IMR-90 (cell line): Measurements from ENCODE around the gene ARID4B. TPM values are rescaled to one million over a fixed set of nuclear protein-coding genes. Genes with fewer than 3 reads are reported as not detected.

Experiments
- ATAC-seq: fragments of 200-7000 bp; cut with Tn5 transposase; 2 replicates; pipeline ENCODE4 v1.9.1; 2020; ENCODE audit warnings: low read depth, mild to moderate bottlenecking, moderate library complexity
- BruUV-seq: library from RNA; stranded (reverse); fragments of 400-500 nt; replicated peaks from 2 replicates; lab custom pipeline; 2021; lab: Mats Ljungman, UMichigan
- CTCF ChIA-PET: fragments of 300-600 bp; formaldehyde crosslinking; extraction: SDS; loops from one replicate; lab custom pipeline; 2021; ENCODE audit warnings: antibody characterized with exemption; lab: Yijun Ruan, JAX
- POLR2A ChIA-PET: fragments of 300-600 bp; sonication (Branson Sonifier 250); formaldehyde crosslinking; loops from one replicate; lab custom pipeline; 2022; ENCODE audit warnings: antibody characterized with exemption; ENCODE audit not compliant: unreplicated experiment; lab: Charles Lee
- DNase-seq: peaks from one replicate; pipeline ENCODE4 v3.0.0; 2013
- H2AFZ ChIP-seq: replicated peaks from 2 replicates; pipeline ENCODE3; 2013; ENCODE audit warnings: low read length, mild to moderate bottlenecking; ENCODE audit not compliant: poor library complexity
- H2AK5ac ChIP-seq: 2 replicates; pipeline ENCODE4 v1.6.1; 2013; ENCODE audit warnings: low read depth, low read length, inconsistent platforms
- H2AK9ac ChIP-seq: replicated peaks from 2 replicates; pipeline ENCODE3; 2013; ENCODE audit warnings: mild to moderate bottlenecking, low read depth, low read length, moderate library complexity; ENCODE audit not compliant: poor library complexity
- H2BK120ac ChIP-seq: 2 replicates; pipeline ENCODE4 v1.6.1; 2013; ENCODE audit warnings: low read depth, low read length, inconsistent platforms
- H2BK15ac ChIP-seq: 3 replicates; pipeline ENCODE4 v1.6.1; 2013; ENCODE audit warnings: low read depth, low read length, inconsistent platforms
- H2BK20ac ChIP-seq: 2 replicates; pipeline ENCODE4 v1.6.1; 2013; ENCODE audit warnings: low read depth, mild to moderate bottlenecking, inconsistent platforms, low read length, moderate library complexity
- H2BK5ac ChIP-seq: 2 replicates; pipeline ENCODE4 v1.6.1; 2013; ENCODE audit warnings: mild to moderate bottlenecking, low read depth, low read length, inconsistent platforms; ENCODE audit not compliant: poor library complexity, severe bottlenecking
- H3K14ac ChIP-seq: replicated peaks from 2 replicates; pipeline ENCODE4 v1.6.1; 2013; ENCODE audit warnings: low read depth, low read length, inconsistent platforms
- H3K18ac ChIP-seq: 2 replicates; pipeline ENCODE4 v1.6.1; 2013; ENCODE audit warnings: low read depth, low read length, control low read depth
- H3K23ac ChIP-seq: 2 replicates; pipeline ENCODE4 v1.6.1; 2013; ENCODE audit warnings: low read depth, low read length, inconsistent platforms
- H3K27ac ChIP-seq: 2 replicates; pipeline ENCODE4 v1.5.1; 2013; ENCODE audit warnings: mild to moderate bottlenecking, control low read depth, low read length; ENCODE audit not compliant: insufficient read depth
- H3K27me3 ChIP-seq: 2 replicates; pipeline ENCODE4 v1.6.1; 2013; ENCODE audit warnings: low read length; ENCODE audit not compliant: control insufficient read depth, insufficient read depth
- H3K36me3 ChIP-seq: 2 replicates; pipeline ENCODE4 v1.6.1; 2013; ENCODE audit warnings: low read length, mixed read lengths; ENCODE audit not compliant: control insufficient read depth, insufficient read depth
- H3K4ac ChIP-seq: 2 replicates; pipeline ENCODE4 v1.6.1; 2013; ENCODE audit warnings: low read depth, low read length, inconsistent platforms
- H3K4me1 ChIP-seq: 2 replicates; pipeline ENCODE4 v1.6.1; 2013; ENCODE audit warnings: low read length, mixed read lengths; ENCODE audit not compliant: control insufficient read depth, insufficient read depth
- H3K4me2 ChIP-seq: 2 replicates; pipeline ENCODE4 v1.6.1; 2013; ENCODE audit warnings: low read depth, mild to moderate bottlenecking, control low read depth, low read length, moderate library complexity
- H3K4me3 ChIP-seq: 2 replicates; pipeline ENCODE4 v1.5.1; 2013; ENCODE audit warnings: low read depth, mild to moderate bottlenecking, control low read depth, low read length, moderate library complexity; ENCODE audit not compliant: insufficient read depth
- H3K56ac ChIP-seq: 2 replicates; pipeline ENCODE4 v1.6.1; 2013; ENCODE audit warnings: low read length, inconsistent platforms; ENCODE audit not compliant: insufficient read depth; ENCODE audit errors: extremely low read depth
- H3K79me1 ChIP-seq, 2 experiments: 2 replicates each; pipeline ENCODE4 v1.6.1; 2013; ENCODE audit warnings: low read length in 2 of 2, inconsistent platforms in 1 of 2, low read depth in 1 of 2
- H3K9ac ChIP-seq: 2 replicates; pipeline ENCODE4 v1.6.1; 2013; ENCODE audit warnings: low read depth, low read length, control low read depth
- H3K9me1 ChIP-seq: 2 replicates; pipeline ENCODE4 v1.6.1; 2013; ENCODE audit warnings: low read length, inconsistent platforms; ENCODE audit not compliant: insufficient read depth
- H3K9me3 ChIP-seq: 2 replicates; pipeline ENCODE4 v1.6.1; 2013; ENCODE audit warnings: low read length; ENCODE audit not compliant: control insufficient read depth, insufficient read depth
- H4K20me1 ChIP-seq: 2 replicates; pipeline ENCODE4 v1.6.1; 2013; ENCODE audit warnings: low read length, inconsistent platforms; ENCODE audit not compliant: insufficient read depth
- H4K5ac ChIP-seq: 2 replicates; pipeline ENCODE4 v1.6.1; 2013; ENCODE audit warnings: mild to moderate bottlenecking, low read depth, low read length, control low read depth
- H4K8ac ChIP-seq, 2 experiments: 2 replicates each; pipeline ENCODE4 v1.6.1; 2013; ENCODE audit warnings: low read depth in 2 of 2, low read length in 2 of 2, control low read depth in 1 of 2, inconsistent platforms in 1 of 2
- H4K91ac ChIP-seq: 2 replicates; pipeline ENCODE4 v1.6.1; 2013; ENCODE audit warnings: low read depth, low read length, inconsistent platforms; ENCODE audit not compliant: insufficient read depth
- CTCF ChIP-seq: conservative IDR thresholded peaks from 2 replicates; pipeline ENCODE4 v1.5.1; 2012; ENCODE audit warnings: mild to moderate bottlenecking, low read depth, low read length, improper control_type of control experiment
- MAFK ChIP-seq: IDR thresholded peaks from 2 replicates; pipeline ENCODE4 v1.6.1; 2012; ENCODE audit warnings: low read depth, low read length, improper control_type of control experiment
- MAZ ChIP-seq: IDR thresholded peaks from 2 replicates; pipeline ENCODE4 v1.6.1; 2012; ENCODE audit warnings: low read depth, mild to moderate bottlenecking, low read length, improper control_type of control experiment, moderate library complexity, borderline replicate concordance
- dilution Hi-C: fragments of 300-500 bp; cut with HindIII; formaldehyde crosslinking; loops from one replicate; pipeline ENCODE4 v1.14.3; 2018; ENCODE audit warnings: low sequenced_read_pairs; ENCODE audit not compliant: unreplicated experiment
- in situ Hi-C: fragments of 300-500 bp; cut with MboI; formaldehyde crosslinking; loops from 3 replicates; pipeline ENCODE4 v1.14.3; 2019; ENCODE audit warnings: low sequenced_read_pairs, inconsistent platforms, mixed read lengths
- intact Hi-C: fragments of 100-400 bp; cut with micrococcal nuclease; formaldehyde crosslinking; loops from 2 replicates; pipeline ENCODE4 v1.10.0; 2022
- polyA plus RNA-seq, 3 experiments: library from polyadenylated mRNA; depleted of rRNA; stranded (reverse); fragments of >200 nt; gene quantifications; 2 replicates each; pipeline ENCODE4 v1.2.3, GENCODE V29; 2012; ENCODE audit warnings: low replicate concordance in 1 of 3
- total RNA-seq: library from RNA; depleted of rRNA; stranded (reverse); fragments of >200 nt; gene quantifications from 2 replicates; pipeline ENCODE4 v1.2.3, GENCODE V29; 2012

The ARID4B gene
- total and polyA plus RNA-seq, 2 of the 4 experiments (the other 2 are of a cell fraction) = 8.5 to 16.0 TPM

DNA sequence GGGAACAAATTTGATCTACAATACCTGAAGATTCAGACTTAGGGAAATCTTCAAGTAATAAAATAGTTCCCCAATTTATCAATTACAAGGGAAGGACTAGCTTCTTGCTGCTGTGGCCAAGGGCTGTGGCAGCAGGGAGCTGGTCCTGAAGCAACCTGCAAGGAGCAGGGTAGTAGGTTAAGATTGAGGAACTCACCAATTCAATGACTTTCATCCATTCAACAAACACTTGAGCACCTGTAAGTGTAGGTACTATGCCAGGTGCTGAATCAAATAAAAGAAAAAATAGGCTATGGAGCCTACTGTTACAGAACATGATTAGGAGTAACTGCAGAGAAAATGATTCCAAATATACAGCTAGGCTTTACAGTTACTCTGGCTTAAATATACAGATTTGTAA lies 102.7 kb downstream of the ARID4B start:
- Histone ChIP-seq H3K9me1 (no peaks in the 10 kb centered on the region), H4K91ac (no peak overlapping the region), H2AFZ (no peak overlapping the region), H3K9ac (no peak overlapping the region), H3K36me3 (peaks cover 34% of the 10 kb centered on the region), H2BK15ac (no peak overlapping the region), H2BK20ac (no peak overlapping the region), H3K79me1 (peaks cover 4 to 13% of the 10 kb centered on the region in 2 experiments; a peak in 3 of 4 replicates), H4K8ac (no peak overlapping the region), H3K23ac (no peak overlapping the region), H2BK120ac (no peak overlapping the region), H3K27ac (no peak overlapping the region), H4K20me1 (no peaks in the 10 kb centered on the region), H3K4me2 (no peak overlapping the region), H3K18ac (no peak overlapping the region), H3K4me1 (no peaks in the 10 kb centered on the region), H2AK5ac (no peak overlapping the region), H3K9me3 (no peaks in the 10 kb centered on the region), H3K56ac (no peak overlapping the region), H2AK9ac (no peak overlapping the region), H3K14ac (no peak overlapping the region), H2BK5ac (no peak overlapping the region), H3K4ac (no peak overlapping the region), H4K5ac (no peak overlapping the region), H3K4me3 (no peak overlapping the region), H3K27me3 (no peaks in the 10 kb centered on the region)
- intact Hi-C loops = no loop called here
- in situ Hi-C loops = no loop called here
- POLR2A ChIA-PET = no interaction called here
- no peak for TF ChIP-seq MAFK
- no peak for TF ChIP-seq MAZ
- no peak for TF ChIP-seq CTCF
- ATAC-seq (no peak), DNase-seq (no peak)
- dilution Hi-C loops = no loop called here
- CTCF ChIA-PET = interaction anchor here (1.5 kb wide), 1 partner anchor 191 kb away, joined by 7 read pairs; no protein-coding TSS in a partner anchor
- BruUV-seq = no TSS peak
